WTC11 (cell line): ENCODE data around the gene SLC26A11. TPM values are rescaled to one million over a fixed set of nuclear protein-coding genes. Genes with fewer than 3 reads are reported as not detected.
A peak's percentile ranks its signal among the peaks of the same experiment; 100 is the strongest.

ENCODE experiments used
- ATAC-seq: fragments of 200-7000 bp; cut with Tn5 transposase; 2 replicates; pipeline ENCODE4 v1.10.0; 2021; ENCODE audit warnings: mild to moderate bottlenecking, moderate library complexity
- CTCF ChIA-PET: fragments of 300-600 bp; sonication (Branson Sonifier 250); formaldehyde crosslinking; loops from one replicate; lab custom pipeline; 2021; ENCODE audit warnings: antibody characterized with exemption; lab: Charles Lee
- POLR2A ChIA-PET: fragments of 350-600 bp; sonication (Branson Sonifier 250); formaldehyde crosslinking; loops from one replicate; lab custom pipeline; 2021; ENCODE audit warnings: antibody characterized with exemption; lab: Charles Lee
- DNase-seq: peaks from one replicate; pipeline ENCODE4 v3.0.0; 2021; ENCODE audit warnings: low spot score
- H3K27ac Mint-ChIP-seq: 2 replicates; pipeline ENCODE4 v1.8.0; 2021; ENCODE audit warnings: mixed read lengths
- H3K27me3 Mint-ChIP-seq: 2 replicates; pipeline ENCODE4 v1.8.0; 2021; ENCODE audit warnings: low read depth, mild to moderate bottlenecking, moderate library complexity, mixed read lengths
- H3K36me3 Mint-ChIP-seq: 2 replicates; pipeline ENCODE4 v1.8.0; 2021; ENCODE audit warnings: mixed read lengths
- H3K4me1 Mint-ChIP-seq: 2 replicates; pipeline ENCODE4 v1.8.0; 2022; ENCODE audit warnings: mixed read lengths
- H3K4me3 Mint-ChIP-seq: 2 replicates; pipeline ENCODE4 v1.8.0; 2021; ENCODE audit warnings: mild to moderate bottlenecking, moderate library complexity, mixed read lengths
- H3K9me3 Mint-ChIP-seq: 2 replicates; pipeline ENCODE4 v1.8.0; 2021; ENCODE audit warnings: mixed read lengths
- E2F1 ChIP-seq: sonication (generic); formaldehyde crosslinking; IDR thresholded peaks from 2 replicates; pipeline ENCODE4 v1.8.0; 2022; ENCODE audit warnings: mild to moderate bottlenecking, missing genetic modification reagents
- E2F5 ChIP-seq: sonication (generic); formaldehyde crosslinking; IDR thresholded peaks from 2 replicates; pipeline ENCODE4 v1.8.1; 2022; ENCODE audit warnings: mild to moderate bottlenecking, moderate library complexity, missing genetic modification reagents
- ELF4 ChIP-seq: sonication (generic); formaldehyde crosslinking; IDR thresholded peaks from 2 replicates; pipeline ENCODE4 v1.8.1; 2022; ENCODE audit warnings: low read depth, mild to moderate bottlenecking, moderate library complexity, missing genetic modification reagents
- ETV6 ChIP-seq: sonication (generic); formaldehyde crosslinking; IDR thresholded peaks from 2 replicates; pipeline ENCODE4 v1.8.1; 2022; ENCODE audit warnings: mild to moderate bottlenecking, missing genetic modification reagents
- FOXP1 ChIP-seq: sonication (generic); formaldehyde crosslinking; IDR thresholded peaks from 2 replicates; pipeline ENCODE4 v1.8.0; 2022; ENCODE audit warnings: missing genetic modification reagents, mild to moderate bottlenecking, moderate library complexity, borderline replicate concordance
- GABPB1 ChIP-seq: sonication (generic); formaldehyde crosslinking; IDR thresholded peaks from 2 replicates; pipeline ENCODE4 v1.8.1; 2023; ENCODE audit warnings: mild to moderate bottlenecking, missing genetic modification reagents
- HMGA2 ChIP-seq: fragments of 250-450 bp; sonication (Bioruptor Pico); IDR thresholded peaks from 2 replicates; pipeline ENCODE4 v1.4.0; 2021; ENCODE audit warnings: mild to moderate bottlenecking, moderate library complexity
- HMGXB4 ChIP-seq: sonication (generic); formaldehyde crosslinking; IDR thresholded peaks from 2 replicates; pipeline ENCODE4 v1.8.1; 2023; ENCODE audit warnings: mild to moderate bottlenecking, moderate library complexity, missing genetic modification reagents
- IRF1 ChIP-seq: sonication (generic); formaldehyde crosslinking; IDR thresholded peaks from 2 replicates; pipeline ENCODE4 v1.8.0; 2023; ENCODE audit warnings: missing genetic modification reagents
- KAT7 ChIP-seq: sonication (generic); formaldehyde crosslinking; IDR thresholded peaks from 2 replicates; pipeline ENCODE4 v1.8.1; 2023; ENCODE audit warnings: missing genetic modification reagents, mild to moderate bottlenecking, borderline replicate concordance
- RELA ChIP-seq: sonication (generic); formaldehyde crosslinking; IDR thresholded peaks from 2 replicates; pipeline ENCODE4 v1.8.1; 2022; ENCODE audit warnings: missing genetic modification reagents, mild to moderate bottlenecking, borderline replicate concordance
- TEAD1 ChIP-seq: sonication (generic); formaldehyde crosslinking; IDR thresholded peaks from 2 replicates; pipeline ENCODE4 v1.8.0; 2022; ENCODE audit warnings: mild to moderate bottlenecking, missing genetic modification reagents
- ZNF121 ChIP-seq: sonication (generic); formaldehyde crosslinking; IDR thresholded peaks from 2 replicates; pipeline ENCODE4 v1.8.0; 2023; ENCODE audit warnings: missing genetic modification reagents
- ZNF317 ChIP-seq: sonication (generic); formaldehyde crosslinking; IDR thresholded peaks from 2 replicates; pipeline ENCODE4 v1.8.1; 2023; ENCODE audit warnings: low read depth, mild to moderate bottlenecking, moderate library complexity, missing genetic modification reagents, borderline replicate concordance
- total RNA-seq: library from RNA; stranded (reverse); gene quantifications from 3 replicates; pipeline ENCODE4 v1.2.3, GENCODE V29; 2021
- TF ChIP-seq, protein P1 (sequence below): sonication (generic); formaldehyde crosslinking; IDR thresholded peaks from 2 replicates; pipeline ENCODE4 v1.8.0; 2023; ENCODE audit warnings: mild to moderate bottlenecking, missing genetic modification reagents

The SLC26A11 gene
- total RNA-seq, 1 experiment from 2014 or later, result 26.4 TPM

DNA sequence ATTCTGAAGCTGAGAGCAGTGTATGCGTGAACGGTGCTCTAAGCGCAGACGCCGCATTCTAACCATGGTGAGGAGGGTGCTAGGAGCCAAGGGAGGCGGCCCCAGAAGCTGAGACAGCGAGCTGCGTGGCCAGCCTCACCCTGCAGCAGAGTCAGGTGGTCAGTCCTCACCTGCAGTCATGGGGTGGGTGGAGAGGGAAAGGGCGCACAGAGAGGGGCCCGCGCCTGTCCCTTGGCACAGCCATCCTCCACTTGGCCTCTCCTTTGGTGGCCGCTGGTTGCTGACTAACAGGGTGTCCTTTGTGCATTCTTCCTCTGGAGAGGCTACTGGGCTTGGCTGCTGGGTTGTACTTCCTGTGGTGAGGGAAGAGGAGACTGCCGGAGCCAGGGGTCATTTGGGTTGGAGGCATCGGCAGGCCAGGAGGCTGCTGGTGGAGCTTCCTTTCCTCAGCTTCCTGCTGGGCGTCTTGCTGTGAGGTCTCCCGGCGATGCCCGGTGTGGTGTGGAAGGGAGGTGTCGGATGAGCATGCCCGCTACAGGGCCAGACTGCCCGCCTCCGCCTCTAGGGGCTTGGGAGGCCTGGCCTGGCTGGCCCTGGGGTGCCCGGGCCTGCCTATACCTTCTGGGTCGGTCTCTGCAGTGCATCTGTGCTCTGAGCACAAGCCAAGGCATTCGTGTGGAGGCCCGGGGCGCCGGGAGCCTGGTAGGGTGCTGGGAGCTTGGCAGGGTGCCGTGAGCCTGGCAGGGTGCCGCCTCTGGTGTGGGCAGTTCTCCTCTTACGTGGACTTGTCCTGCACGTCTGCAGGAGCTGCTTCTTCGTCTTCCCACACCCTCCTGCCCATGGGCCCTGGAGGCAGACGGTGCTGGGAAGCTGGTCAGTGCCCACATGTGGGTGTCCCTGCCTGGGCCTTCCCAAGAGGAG is 57.8 kb downstream of the SLC26A11 start:
- no peaks in the 10 kb centered on the region for H3K9me3 Mint-ChIP-seq
- peaks cover 19% of the 10 kb centered on the region for H3K36me3 Mint-ChIP-seq
- ChIA-PET POLR2A (no interaction called here), CTCF (interaction anchor here (0.5 to 1.1 kb wide), 5 partner anchors 7 to 967 kb away, joined by 3 to 5 read pairs (median 4); no protein-coding TSS in a partner anchor)
- TF ChIP-seq FOXP1 (CRISPR knock-in tag), result 0 out of 2 replicates have a peak, but pooled peaks have one; percentile 18
- TF ChIP-seq KAT7, result no peak
- no peak for DNase-seq
- H3K27me3 Mint-ChIP-seq, result no peaks in the 10 kb centered on the region
- peak overlapping the region; percentile 14; the same call in 1 of the 2 replicates for H3K27ac Mint-ChIP-seq
- no peak; the same call in 1 of the 2 replicates for ATAC-seq
- peaks cover 12% of the 10 kb centered on the region for H3K4me1 Mint-ChIP-seq
- H3K4me3 Mint-ChIP-seq, result no peak overlapping the region

DNA sequence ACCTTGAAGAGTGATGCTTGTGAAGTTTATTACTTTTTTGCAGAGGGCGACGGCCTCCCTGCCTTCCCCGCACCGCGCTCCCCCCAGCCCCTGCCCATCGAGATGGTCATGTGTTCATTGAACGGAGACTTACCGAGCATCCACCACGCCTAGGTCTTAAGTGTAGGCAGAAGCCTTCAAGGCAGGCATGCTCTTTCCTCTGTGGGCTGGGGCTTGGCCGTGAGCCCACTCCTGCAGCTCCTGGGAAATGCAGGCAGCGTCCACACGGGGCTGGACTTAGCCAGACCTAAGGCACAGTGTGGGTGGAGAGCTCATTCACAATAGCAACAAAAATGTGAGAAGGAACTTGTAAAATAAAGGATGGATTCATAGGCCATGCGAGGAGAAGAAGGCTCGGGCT is 59.7 kb downstream of the SLC26A11 start:
- no peak for ATAC-seq
- no peaks in the 10 kb centered on the region for H3K27me3 Mint-ChIP-seq
- H3K9me3 Mint-ChIP-seq, result no peaks in the 10 kb centered on the region
- peaks cover 13% of the 10 kb centered on the region for H3K36me3 Mint-ChIP-seq
- TF ChIP-seq E2F5 (no peak), ELF4 (CRISPR knock-in tag) (no peak), TEAD1 (CRISPR knock-in tag) (no peak), HMGXB4 (CRISPR knock-in tag) (no peak), IRF1 (CRISPR knock-in tag) (no peak), KAT7 (no peak), ZNF317 (CRISPR knock-in tag) (no peak), GABPB1 (CRISPR knock-in tag) (no peak), ZNF121 (CRISPR knock-in tag) (no peak), HMGA2 (CRISPR knock-in tag) (no peak)
- H3K27ac Mint-ChIP-seq, result no peak overlapping the region
- H3K4me3 Mint-ChIP-seq, result no peak overlapping the region
- peaks cover 17% of the 10 kb centered on the region for H3K4me1 Mint-ChIP-seq
- ChIA-PET CTCF (interaction anchor here (0.6 kb wide), 1 partner anchor 679 kb away, joined by 3 read pairs; no protein-coding TSS in a partner anchor), POLR2A (no interaction called here)
- DNase-seq, result no peak

GRCh38 chr17:80281516-80281915 is 61.3 kb downstream of the SLC26A11 start:
- ChIA-PET POLR2A (no interaction called here), CTCF (no interaction called here)
- ATAC-seq, result no peak
- TF ChIP-seq, protein P1, sequence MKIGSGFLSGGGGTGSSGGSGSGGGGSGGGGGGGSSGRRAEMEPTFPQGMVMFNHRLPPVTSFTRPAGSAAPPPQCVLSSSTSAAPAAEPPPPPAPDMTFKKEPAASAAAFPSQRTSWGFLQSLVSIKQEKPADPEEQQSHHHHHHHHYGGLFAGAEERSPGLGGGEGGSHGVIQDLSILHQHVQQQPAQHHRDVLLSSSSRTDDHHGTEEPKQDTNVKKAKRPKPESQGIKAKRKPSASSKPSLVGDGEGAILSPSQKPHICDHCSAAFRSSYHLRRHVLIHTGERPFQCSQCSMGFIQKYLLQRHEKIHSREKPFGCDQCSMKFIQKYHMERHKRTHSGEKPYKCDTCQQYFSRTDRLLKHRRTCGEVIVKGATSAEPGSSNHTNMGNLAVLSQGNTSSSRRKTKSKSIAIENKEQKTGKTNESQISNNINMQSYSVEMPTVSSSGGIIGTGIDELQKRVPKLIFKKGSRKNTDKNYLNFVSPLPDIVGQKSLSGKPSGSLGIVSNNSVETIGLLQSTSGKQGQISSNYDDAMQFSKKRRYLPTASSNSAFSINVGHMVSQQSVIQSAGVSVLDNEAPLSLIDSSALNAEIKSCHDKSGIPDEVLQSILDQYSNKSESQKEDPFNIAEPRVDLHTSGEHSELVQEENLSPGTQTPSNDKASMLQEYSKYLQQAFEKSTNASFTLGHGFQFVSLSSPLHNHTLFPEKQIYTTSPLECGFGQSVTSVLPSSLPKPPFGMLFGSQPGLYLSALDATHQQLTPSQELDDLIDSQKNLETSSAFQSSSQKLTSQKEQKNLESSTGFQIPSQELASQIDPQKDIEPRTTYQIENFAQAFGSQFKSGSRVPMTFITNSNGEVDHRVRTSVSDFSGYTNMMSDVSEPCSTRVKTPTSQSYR (CRISPR knock-in tag), result no peak
- TF ChIP-seq FOXP1 (CRISPR knock-in tag) (no peak), RELA (CRISPR knock-in tag) (no peak), E2F1 (CRISPR knock-in tag) (no peak), ETV6 (CRISPR knock-in tag) (no peak)
- TF ChIP-seq, all 79 proteins: peak for 0
- Mint-ChIP-seq H3K27ac (no peak overlapping the region), H3K4me3 (no peak overlapping the region), H3K27me3 (no peaks in the 10 kb centered on the region), H3K9me3 (no peaks in the 10 kb centered on the region), H3K36me3 (peaks cover 8% of the 10 kb centered on the region; the same call in 1 of the 2 replicates), H3K4me1 (peaks cover 15% of the 10 kb centered on the region)
- DNase-seq, result no peak
